Measurements from ENCODE around the gene ZNF511. TPM values are rescaled to one million over a fixed set of nuclear protein-coding genes. Genes with fewer than 3 reads are reported as not detected.

ZNF511 gene
- total and polyA plus RNA-seq, 2 donors (not counting 1 experiment from before 2014, with no cell fraction given): 30.7 to 45.1 TPM

DNA sequence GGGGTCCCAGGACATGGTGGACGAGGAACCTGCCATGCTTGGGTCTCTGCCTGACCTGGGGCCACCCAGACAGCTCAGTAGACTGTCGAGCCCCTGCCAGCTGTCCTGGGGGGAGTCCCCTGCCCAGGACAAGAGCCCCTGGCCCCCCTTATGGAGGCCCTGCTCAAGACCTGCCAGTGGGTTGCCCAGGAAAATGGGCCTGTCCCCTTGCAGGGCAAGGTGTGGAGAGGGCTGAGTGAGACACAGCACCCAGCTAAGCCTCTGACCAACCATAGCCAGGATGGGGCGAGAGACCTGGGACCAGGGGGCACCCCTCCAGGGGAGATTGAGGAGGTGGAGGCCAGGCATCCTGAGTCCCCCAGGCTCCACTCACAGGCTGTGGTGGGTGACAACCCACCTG, 47.3 kb downstream of the ZNF511 start:
- Histone ChIP-seq H3K4me2 (replicated peaks; ENCODE audit: low read depth, low read length, poor library complexity, severe bottlenecking) (peak overlapping the region; percentile 99), H4K20me1 (ENCODE audit: control insufficient read depth, insufficient read depth, low read length, poor library complexity, severe bottlenecking) (peaks cover 21% of the 10 kb centered on the region), H3K9me3 (ENCODE audit: control extremely low read depth in 1 of 3, control insufficient read depth in 2 of 3, insufficient read depth in 1 of 3, low read length in 2 of 3) (peaks cover 0 to 15% (median 0%) of the 10 kb centered on the region in 3 donors), H3K79me2 (ENCODE audit: control insufficient read depth, insufficient read depth, low read length) (peaks cover 24% of the 10 kb centered on the region), H3K9ac (ENCODE audit: low read length) (no peak overlapping the region), H3K36me3 (replicated peaks in 1 of 2; ENCODE audit: control extremely low read depth in 1 of 2, control insufficient read depth in 1 of 2, extremely low read depth in 1 of 2, insufficient read depth in 2 of 2, low read length in 1 of 2) (peaks cover 0 to 3% of the 10 kb centered on the region in 2 experiments), H3K27me3 (replicated peaks in 1 of 4; ENCODE audit: control extremely low read depth in 1 of 4, control insufficient read depth in 3 of 4, insufficient read depth in 4 of 4, low read length in 3 of 4) (no peaks in the 10 kb centered on the region), H3K27ac (ENCODE audit: low read length in 2 of 2) (no peak overlapping the region), H3K4me3 (ENCODE audit: control extremely low read depth in 1 of 5, extremely low read depth in 1 of 5, insufficient read depth in 1 of 5, low read depth in 2 of 5, low read length in 4 of 5) (no peak overlapping the region), H2AFZ (ENCODE audit: insufficient read depth, low read depth, low read length, poor library complexity, severe bottlenecking) (no peak overlapping the region), H3K4me1 (ENCODE audit: control insufficient read depth in 2 of 2, insufficient read depth in 2 of 2, low read length in 2 of 2) (peaks cover 9 to 24% of the 10 kb centered on the region in 2 donors)
- WGBS (ENCODE audit: insufficient coverage): 100% methylated on average over 2 of the region's 3 CpGs
- Mint-ChIP-seq H3K27me3 (no peaks in the 10 kb centered on the region), H3K9me3 (ENCODE audit: insufficient read depth) (no peaks in the 10 kb centered on the region), H3K4me1 (peaks cover 19% of the 10 kb centered on the region), H3K4me3 (peak overlapping the region; percentile 76), H3K27ac (peak overlapping the region; percentile 37)
- ATAC-seq (ENCODE audit: low read depth) (no peak), DNase-seq (no peak)
- TF ChIP-seq, protein P1, sequence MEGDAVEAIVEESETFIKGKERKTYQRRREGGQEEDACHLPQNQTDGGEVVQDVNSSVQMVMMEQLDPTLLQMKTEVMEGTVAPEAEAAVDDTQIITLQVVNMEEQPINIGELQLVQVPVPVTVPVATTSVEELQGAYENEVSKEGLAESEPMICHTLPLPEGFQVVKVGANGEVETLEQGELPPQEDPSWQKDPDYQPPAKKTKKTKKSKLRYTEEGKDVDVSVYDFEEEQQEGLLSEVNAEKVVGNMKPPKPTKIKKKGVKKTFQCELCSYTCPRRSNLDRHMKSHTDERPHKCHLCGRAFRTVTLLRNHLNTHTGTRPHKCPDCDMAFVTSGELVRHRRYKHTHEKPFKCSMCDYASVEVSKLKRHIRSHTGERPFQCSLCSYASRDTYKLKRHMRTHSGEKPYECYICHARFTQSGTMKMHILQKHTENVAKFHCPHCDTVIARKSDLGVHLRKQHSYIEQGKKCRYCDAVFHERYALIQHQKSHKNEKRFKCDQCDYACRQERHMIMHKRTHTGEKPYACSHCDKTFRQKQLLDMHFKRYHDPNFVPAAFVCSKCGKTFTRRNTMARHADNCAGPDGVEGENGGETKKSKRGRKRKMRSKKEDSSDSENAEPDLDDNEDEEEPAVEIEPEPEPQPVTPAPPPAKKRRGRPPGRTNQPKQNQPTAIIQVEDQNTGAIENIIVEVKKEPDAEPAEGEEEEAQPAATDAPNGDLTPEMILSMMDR (IDR thresholded peaks at IDR 0.05): no peak
- POLR2A ChIA-PET: no interaction called here
- CTCF ChIA-PET: interaction anchor here (1.8 to 3.6 kb wide), 2 partner anchors 23 to 27 kb away, joined by 4 to 18 read pairs; partner anchors contain the start of gene PAOX
- intact Hi-C loops (cut with micrococcal nuclease): loop anchor here (5.0 kb wide), 1 partner anchor 49 kb away; the partner anchor contains the start of genes TUBGCP2 and ZNF511

DNA sequence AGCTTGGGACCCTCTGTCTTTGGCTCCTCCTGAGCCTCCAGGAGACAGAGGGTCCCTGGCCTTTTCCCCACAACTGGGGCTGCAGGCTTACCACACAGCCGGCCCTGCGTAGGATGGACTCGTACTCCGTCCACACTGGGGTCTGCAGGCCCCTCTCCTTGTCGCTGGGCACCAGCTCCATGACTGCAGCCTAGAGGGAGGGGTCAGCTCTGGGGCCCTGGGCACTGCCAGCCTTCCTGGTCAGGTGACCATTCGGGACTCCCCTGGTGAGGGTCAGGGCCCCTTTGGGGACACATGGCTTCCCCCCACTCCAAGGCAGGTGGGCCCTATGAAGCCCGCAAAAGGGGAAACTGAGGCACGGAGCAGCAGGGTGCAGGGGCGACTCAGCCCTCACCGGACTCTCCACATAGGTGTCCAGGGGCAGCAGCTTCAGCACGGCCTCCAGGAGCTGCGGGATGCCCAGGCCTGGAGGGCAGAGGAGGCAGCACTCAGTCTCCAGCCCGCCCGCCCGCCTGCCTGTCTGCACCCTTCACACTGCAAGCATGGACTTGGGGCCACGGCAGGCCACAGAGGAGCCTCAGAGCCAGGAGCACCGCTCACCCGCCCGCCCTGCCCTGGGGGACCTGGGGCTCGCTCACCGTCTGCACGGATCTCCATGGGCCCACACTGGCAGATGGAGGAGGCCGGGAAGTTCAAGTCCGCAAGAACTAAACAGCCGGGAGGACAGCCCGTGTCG, 48.0 kb downstream of the ZNF511 start:
- peaks cover 0 to 17% (median 0%) of the 10 kb centered on the region in 3 donors for H3K9me3 ChIP-seq (ENCODE audit: control extremely low read depth in 1 of 3, control insufficient read depth in 2 of 3, insufficient read depth in 1 of 3, low read length in 2 of 3)
- H2AFZ ChIP-seq (ENCODE audit: insufficient read depth, low read depth, low read length, poor library complexity, severe bottlenecking): peak overlapping the region; percentile 95
- H3K36me3 ChIP-seq (replicated peaks in 1 of 2; ENCODE audit: control extremely low read depth in 1 of 2, control insufficient read depth in 1 of 2, extremely low read depth in 1 of 2, insufficient read depth in 2 of 2, low read length in 1 of 2): peaks cover 0 to 3% of the 10 kb centered on the region in 2 experiments
- Mint-ChIP-seq H3K9me3 (ENCODE audit: insufficient read depth) (no peaks in the 10 kb centered on the region), H3K4me1 (peaks cover 26% of the 10 kb centered on the region), H3K27me3 (no peaks in the 10 kb centered on the region), H3K4me3 (peak overlapping the region; percentile 80), H3K27ac (peak overlapping the region; percentile 26)
- no peaks in the 10 kb centered on the region for H3K27me3 ChIP-seq (replicated peaks in 1 of 4; ENCODE audit: control extremely low read depth in 1 of 4, control insufficient read depth in 3 of 4, insufficient read depth in 4 of 4, low read length in 3 of 4)
- ATAC-seq (ENCODE audit: low read depth): no peak
- peak overlapping the region; percentile 99 for H3K4me2 ChIP-seq (replicated peaks; ENCODE audit: low read depth, low read length, poor library complexity, severe bottlenecking)
- H3K27ac ChIP-seq (ENCODE audit: low read length in 2 of 2): peak overlapping the region in 1 of 2 donors; percentile 71
- TF ChIP-seq, protein P1 (IDR thresholded peaks at IDR 0.05): no peak
- no peak for TF ChIP-seq EZH2 (IDR thresholded peaks at IDR 0.05; ENCODE audit: borderline replicate concordance, insufficient read depth, low read depth, low read length, poor library complexity, severe bottlenecking)
- POLR2A ChIA-PET: interaction anchor here (1.2 to 1.7 kb wide), 2 partner anchors 27 to 34 kb away, joined by 3 to 11 read pairs; no protein-coding TSS in a partner anchor
- peaks cover 21% of the 10 kb centered on the region for H4K20me1 ChIP-seq (ENCODE audit: control insufficient read depth, insufficient read depth, low read length, poor library complexity, severe bottlenecking)
- H3K79me2 ChIP-seq (ENCODE audit: control insufficient read depth, insufficient read depth, low read length): peaks cover 24% of the 10 kb centered on the region
- DNase-seq: no peak
- intact Hi-C loops (cut with micrococcal nuclease): loop anchor here (5.0 kb wide), 1 partner anchor 49 kb away; the partner anchor contains the start of genes TUBGCP2 and ZNF511
- H3K9ac ChIP-seq (ENCODE audit: low read length): peak overlapping the region; percentile 85
- WGBS (ENCODE audit: insufficient coverage): 56% methylated on average over 27 of the region's 27 CpGs
- peaks cover 16 to 32% of the 10 kb centered on the region in 2 donors for H3K4me1 ChIP-seq (ENCODE audit: control insufficient read depth in 2 of 2, insufficient read depth in 2 of 2, low read length in 2 of 2)
- CTCF ChIA-PET: interaction anchor here (1.0 to 3.6 kb wide), 3 partner anchors 22 to 31 kb away, joined by 3 to 18 read pairs (median 4); partner anchors contain the start of gene PAOX
- peak overlapping the region in 4 of 5 experiments; percentile 57 to 87 (median 68) for H3K4me3 ChIP-seq (ENCODE audit: control extremely low read depth in 1 of 5, extremely low read depth in 1 of 5, insufficient read depth in 1 of 5, low read depth in 2 of 5, low read length in 4 of 5)
